Vagina (tissue), 2 donors: ENCODE data around the gene CYTH4.

Experiments
- POLR2A ChIP-seq, 2 donors: fragments of 450-650 bp; IDR thresholded peaks; one replicate each; pipeline ENCODE4 v1.6.1; 2017; ENCODE audit warnings: antibody characterized with exemption in 2 of 2, mild to moderate bottlenecking in 2 of 2, moderate library complexity in 2 of 2
- TF ChIP-seq, protein P1 (sequence below), 3 experiments: fragments of 450-650 bp in 2 of 3; fragments of 200-600 bp in 1 of 3; sonication (generic) in 1 of 3; IDR thresholded peaks; one replicate each; pipeline ENCODE4 v1.5.1; 2017 to 2019; ENCODE audit warnings: antibody characterized with exemption in 3 of 3, mild to moderate bottlenecking in 2 of 3, moderate library complexity in 2 of 3

DNA sequence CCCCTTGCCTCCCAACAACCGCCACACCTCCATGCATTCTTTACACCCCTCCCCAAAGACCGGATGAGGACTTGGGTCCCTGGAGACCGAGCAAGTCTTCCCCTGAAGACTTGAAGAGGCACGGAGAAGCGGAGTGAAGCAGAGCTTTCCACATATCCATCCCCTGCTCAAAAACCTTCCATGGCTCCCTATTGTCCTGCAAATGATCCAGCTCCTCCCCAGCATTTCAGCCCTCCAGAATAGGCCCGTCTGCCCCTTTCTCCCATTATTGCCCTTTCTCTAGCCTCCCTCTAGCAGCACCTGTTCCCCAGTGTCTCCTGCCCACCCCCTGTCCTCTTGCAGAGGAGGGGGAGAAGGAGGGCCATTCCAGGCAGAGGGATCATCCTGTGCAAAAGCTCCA is 59.8 kb downstream of the CYTH4 start:
- TF ChIP-seq, protein P1, sequence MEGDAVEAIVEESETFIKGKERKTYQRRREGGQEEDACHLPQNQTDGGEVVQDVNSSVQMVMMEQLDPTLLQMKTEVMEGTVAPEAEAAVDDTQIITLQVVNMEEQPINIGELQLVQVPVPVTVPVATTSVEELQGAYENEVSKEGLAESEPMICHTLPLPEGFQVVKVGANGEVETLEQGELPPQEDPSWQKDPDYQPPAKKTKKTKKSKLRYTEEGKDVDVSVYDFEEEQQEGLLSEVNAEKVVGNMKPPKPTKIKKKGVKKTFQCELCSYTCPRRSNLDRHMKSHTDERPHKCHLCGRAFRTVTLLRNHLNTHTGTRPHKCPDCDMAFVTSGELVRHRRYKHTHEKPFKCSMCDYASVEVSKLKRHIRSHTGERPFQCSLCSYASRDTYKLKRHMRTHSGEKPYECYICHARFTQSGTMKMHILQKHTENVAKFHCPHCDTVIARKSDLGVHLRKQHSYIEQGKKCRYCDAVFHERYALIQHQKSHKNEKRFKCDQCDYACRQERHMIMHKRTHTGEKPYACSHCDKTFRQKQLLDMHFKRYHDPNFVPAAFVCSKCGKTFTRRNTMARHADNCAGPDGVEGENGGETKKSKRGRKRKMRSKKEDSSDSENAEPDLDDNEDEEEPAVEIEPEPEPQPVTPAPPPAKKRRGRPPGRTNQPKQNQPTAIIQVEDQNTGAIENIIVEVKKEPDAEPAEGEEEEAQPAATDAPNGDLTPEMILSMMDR (IDR thresholded peaks at IDR 0.05): no peak
- no peak for TF ChIP-seq POLR2A (IDR thresholded peaks at IDR 0.05)
